BLaER1 treated with 17β-estradiol and CSF1 and Interleukin-3, amounts not matched to agents 10 nM and 100 nM (cell line): ENCODE results near the gene P3H2.
"Not testable (repeated sequence)": the region's sequence is repeated elsewhere in the genome, so short reads cannot be mapped to it uniquely, and the experiment has no call there.

Experiments used
- H3K27ac ChIP-seq, 11 experiments: shearing (Covaris generic); formaldehyde crosslinking; 2 replicates each; pipeline ENCODE4 v1.8.1; 2022
- H3K27me3 ChIP-seq, 11 experiments: shearing (Covaris generic); formaldehyde crosslinking; 2 replicates each; pipeline ENCODE4 v1.8.1; 2022
- H3K36me3 ChIP-seq, 11 experiments: shearing (Covaris generic); formaldehyde crosslinking; 2 replicates each; pipeline ENCODE4 v1.8.1; 2022
- H3K4me1 ChIP-seq, 10 experiments: shearing (Covaris generic); formaldehyde crosslinking; 2 replicates each; pipeline ENCODE4 v1.8.1; 2022
- H3K4me2 ChIP-seq, 11 experiments: shearing (Covaris generic); formaldehyde crosslinking; 2 replicates each; pipeline ENCODE4 v1.8.1; 2022
- H3K4me3 ChIP-seq, 10 experiments: shearing (Covaris generic); formaldehyde crosslinking; 2 replicates each; pipeline ENCODE4 v1.8.1; 2022
- H3K9ac ChIP-seq, 11 experiments: shearing (Covaris generic); formaldehyde crosslinking; 2 replicates each; pipeline ENCODE4 v1.8.1; 2022
- H3K9me3 ChIP-seq, 11 experiments: shearing (Covaris generic); formaldehyde crosslinking; replicated peaks in 1 of 11; 2 replicates each; pipeline ENCODE4 v1.8.1; 2022
- H4K20me1 ChIP-seq, 11 experiments: shearing (Covaris generic); formaldehyde crosslinking; 2 replicates each; pipeline ENCODE4 v1.8.1; 2022
- Cebpa-rat ChIP-seq, 11 experiments: shearing (Covaris generic); IDR thresholded peaks; 2 replicates each; pipeline ENCODE4 v1.8.1; 2022

Gene P3H2

GRCh38 chr3:190158261-190158660 is 37.6 kb upstream of the P3H2 start:
- peaks cover 6 to 15% (median 10%) of the 10 kb centered on the region in 11 experiments; a peak in 16 of 22 replicates for H3K9me3 ChIP-seq
- H3K27me3 ChIP-seq = no peaks in the 10 kb centered on the region
- H3K36me3 ChIP-seq = no peaks in the 10 kb centered on the region
- no peak overlapping the region for H3K9ac ChIP-seq
- H4K20me1 ChIP-seq = no peaks in the 10 kb centered on the region
- H3K4me1 ChIP-seq = no peaks in the 10 kb centered on the region
- no peak overlapping the region for H3K4me3 ChIP-seq
- no peak overlapping the region for H3K27ac ChIP-seq
- no peak overlapping the region for H3K4me2 ChIP-seq
- no peak for TF ChIP-seq Cebpa-rat (IDR thresholded peaks at IDR 0.05)

GRCh38 chr3:190155752-190156151 is 35.1 kb upstream of the P3H2 start:
- no peak overlapping the region for H3K4me3 ChIP-seq
- H3K9me3 ChIP-seq = 0 out of 22 replicates have a peak, but pooled peaks cover 0 to 4% (median 0%) of the 10 kb centered on the region in 11 experiments
- no peaks in the 10 kb centered on the region for H3K36me3 ChIP-seq
- no peaks in the 10 kb centered on the region for H3K4me1 ChIP-seq
- no peaks in the 10 kb centered on the region for H3K27me3 ChIP-seq
- no peak overlapping the region for H3K4me2 ChIP-seq
- H4K20me1 ChIP-seq = no peaks in the 10 kb centered on the region
- no peak for TF ChIP-seq Cebpa-rat (IDR thresholded peaks at IDR 0.05)
- H3K9ac ChIP-seq = no peak overlapping the region
- H3K27ac ChIP-seq = no peak overlapping the region

- H3K4me1 ChIP-seq = no peaks in the 10 kb centered on the region
- no peaks in the 10 kb centered on the region for H3K36me3 ChIP-seq
- H3K9ac ChIP-seq = no peak overlapping the region
- 0 out of 22 replicates have a peak, but pooled peaks cover 0 to 4% (median 0%) of the 10 kb centered on the region in 11 experiments for H3K9me3 ChIP-seq
- H4K20me1 ChIP-seq = no peaks in the 10 kb centered on the region
- no peak overlapping the region for H3K27ac ChIP-seq
- no peak for TF ChIP-seq Cebpa-rat (IDR thresholded peaks at IDR 0.05)
- no peak overlapping the region for H3K4me3 ChIP-seq
- no peak overlapping the region for H3K4me2 ChIP-seq
- H3K27me3 ChIP-seq = no peaks in the 10 kb centered on the region
Observed at GRCh38 chr3:190150681-190151080, 30.0 kb upstream of the P3H2 start.

- H3K9me3 ChIP-seq, H4K20me1 ChIP-seq, H3K9ac ChIP-seq, H3K36me3 ChIP-seq, H3K27me3 ChIP-seq, H3K27ac ChIP-seq, H3K4me2 ChIP-seq, H3K4me3 ChIP-seq, H3K4me1 ChIP-seq: not testable (repeated sequence)
Observed at GRCh38 chr3:190149830-190150619, 29.3 kb upstream of the P3H2 start.

GRCh38 chr3:190144793-190145192 is 24.1 kb upstream of the P3H2 start:
- H3K4me1 ChIP-seq, H3K9me3 ChIP-seq, H4K20me1 ChIP-seq, H3K4me3 ChIP-seq, H3K27ac ChIP-seq, H3K27me3 ChIP-seq, H3K9ac ChIP-seq, H3K4me2 ChIP-seq, H3K36me3 ChIP-seq: not testable (repeated sequence)

- Histone ChIP-seq H4K20me1 (no peaks in the 10 kb centered on the region), H3K4me1 (no peaks in the 10 kb centered on the region), H3K4me2 (no peak overlapping the region), H3K36me3 (no peaks in the 10 kb centered on the region), H3K27ac (no peak overlapping the region), H3K9ac (no peak overlapping the region), H3K27me3 (no peaks in the 10 kb centered on the region), H3K9me3 (peaks cover 0 to 8% (median 0%) of the 10 kb centered on the region in 11 experiments; a peak in 4 of 22 replicates), H3K4me3 (no peak overlapping the region)
- TF ChIP-seq Cebpa-rat (IDR thresholded peaks at IDR 0.05) = no peak
Observed at GRCh38 chr3:190142041-190142440, 21.3 kb upstream of the P3H2 start.

DNA sequence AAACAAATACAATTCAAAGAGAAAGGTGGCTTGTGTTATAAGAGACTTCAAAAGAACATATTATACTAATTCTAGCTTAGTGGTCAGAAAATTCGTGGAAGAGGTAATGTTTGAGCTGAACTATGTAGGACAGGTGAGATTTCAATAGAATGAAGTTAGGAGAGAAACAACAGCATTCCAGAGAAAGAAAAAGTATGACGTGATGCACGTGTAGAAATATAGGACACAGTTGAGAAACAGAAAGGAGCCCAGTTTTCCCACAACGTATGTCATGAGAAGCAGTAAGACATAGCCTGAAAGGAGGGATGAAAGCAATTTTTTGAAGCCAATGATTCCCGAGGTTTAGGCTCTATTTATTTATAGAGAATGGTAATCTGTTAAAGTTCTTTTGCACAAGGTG is 18.7 kb upstream of the P3H2 start:
- Histone ChIP-seq H3K36me3 (no peaks in the 10 kb centered on the region), H4K20me1 (no peaks in the 10 kb centered on the region), H3K4me3 (no peak overlapping the region), H3K9ac (no peak overlapping the region), H3K9me3 (no peaks in the 10 kb centered on the region; a peak in 1 of 22 replicates), H3K27me3 (no peaks in the 10 kb centered on the region), H3K4me1 (no peaks in the 10 kb centered on the region), H3K4me2 (no peak overlapping the region), H3K27ac (no peak overlapping the region)
- no peak for TF ChIP-seq Cebpa-rat (IDR thresholded peaks at IDR 0.05)

DNA sequence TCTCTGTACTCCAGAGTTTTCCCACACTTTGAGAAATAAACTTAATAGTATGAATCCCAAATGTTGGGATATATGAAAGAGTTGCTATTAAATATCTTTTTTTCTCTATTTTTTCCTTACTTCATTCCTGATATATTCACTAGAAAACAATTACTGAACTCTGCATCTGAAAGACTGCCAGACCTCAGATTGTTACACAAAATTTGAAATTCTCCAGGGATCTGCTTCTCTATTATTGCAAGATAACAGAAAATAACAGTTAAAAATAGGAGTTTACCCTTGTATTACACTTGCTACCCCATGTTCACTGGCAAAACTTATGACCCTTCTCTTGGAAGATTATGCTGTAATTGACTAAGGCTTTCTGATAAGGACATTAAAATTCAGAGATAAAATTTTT is 11.7 kb upstream of the P3H2 start:
- H3K4me2 ChIP-seq = no peak overlapping the region
- no peaks in the 10 kb centered on the region for H3K9me3 ChIP-seq
- H3K9ac ChIP-seq = no peak overlapping the region
- no peaks in the 10 kb centered on the region for H3K36me3 ChIP-seq
- no peak overlapping the region for H3K27ac ChIP-seq
- no peak overlapping the region for H3K4me3 ChIP-seq
- H3K27me3 ChIP-seq = no peaks in the 10 kb centered on the region
- peaks cover 0 to 8% (median 0%) of the 10 kb centered on the region in 10 experiments; a peak in 2 of 20 replicates for H3K4me1 ChIP-seq
- no peaks in the 10 kb centered on the region for H4K20me1 ChIP-seq
- no peak for TF ChIP-seq Cebpa-rat (IDR thresholded peaks at IDR 0.05)

- H3K4me2 ChIP-seq = no peak overlapping the region
- peaks cover 0 to 8% (median 0%) of the 10 kb centered on the region in 10 experiments; a peak in 2 of 20 replicates for H3K4me1 ChIP-seq
- H3K4me3 ChIP-seq = no peak overlapping the region
- no peak overlapping the region for H3K27ac ChIP-seq
- H3K9me3 ChIP-seq = no peaks in the 10 kb centered on the region
- no peaks in the 10 kb centered on the region for H4K20me1 ChIP-seq
- no peak overlapping the region for H3K9ac ChIP-seq
- TF ChIP-seq Cebpa-rat (IDR thresholded peaks at IDR 0.05) = no peak
- no peaks in the 10 kb centered on the region for H3K27me3 ChIP-seq
- no peaks in the 10 kb centered on the region for H3K36me3 ChIP-seq
Observed at GRCh38 chr3:190131329-190131728, 10.6 kb upstream of the P3H2 start.

GRCh38 chr3:190130696-190131095 is 10.0 kb upstream of the P3H2 start:
- H3K9ac ChIP-seq = no peak overlapping the region
- H4K20me1 ChIP-seq = no peaks in the 10 kb centered on the region
- no peaks in the 10 kb centered on the region for H3K9me3 ChIP-seq
- H3K4me3 ChIP-seq = no peak overlapping the region
- H3K4me1 ChIP-seq = peaks cover 0 to 8% (median 0%) of the 10 kb centered on the region in 10 experiments; a peak in 2 of 20 replicates
- H3K36me3 ChIP-seq = no peaks in the 10 kb centered on the region
- H3K27ac ChIP-seq = no peak overlapping the region
- no peak overlapping the region for H3K4me2 ChIP-seq
- TF ChIP-seq Cebpa-rat (IDR thresholded peaks at IDR 0.05) = no peak
- no peaks in the 10 kb centered on the region for H3K27me3 ChIP-seq
